ENCODE data around the gene CTRB2.

DNA sequence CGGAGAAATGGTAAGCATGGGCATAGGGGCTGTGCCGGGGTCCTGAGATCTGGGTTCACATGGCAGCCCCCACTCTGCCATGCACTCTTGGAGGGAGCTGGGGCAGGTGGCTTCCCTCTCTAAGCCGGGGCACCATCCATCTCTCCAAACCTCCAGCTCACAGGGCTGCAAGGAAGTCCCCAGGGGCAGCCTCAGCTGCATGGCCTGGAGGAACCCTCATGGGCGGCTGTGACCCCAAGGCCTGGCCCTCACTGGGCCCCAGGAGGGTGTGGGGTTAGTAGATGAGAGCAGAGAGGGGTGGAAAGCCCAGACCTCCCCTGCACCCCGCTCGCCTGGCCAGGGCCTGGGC, 2.6 kb downstream of the CTRB2 start:
- TF ChIP-seq, protein P1, sequence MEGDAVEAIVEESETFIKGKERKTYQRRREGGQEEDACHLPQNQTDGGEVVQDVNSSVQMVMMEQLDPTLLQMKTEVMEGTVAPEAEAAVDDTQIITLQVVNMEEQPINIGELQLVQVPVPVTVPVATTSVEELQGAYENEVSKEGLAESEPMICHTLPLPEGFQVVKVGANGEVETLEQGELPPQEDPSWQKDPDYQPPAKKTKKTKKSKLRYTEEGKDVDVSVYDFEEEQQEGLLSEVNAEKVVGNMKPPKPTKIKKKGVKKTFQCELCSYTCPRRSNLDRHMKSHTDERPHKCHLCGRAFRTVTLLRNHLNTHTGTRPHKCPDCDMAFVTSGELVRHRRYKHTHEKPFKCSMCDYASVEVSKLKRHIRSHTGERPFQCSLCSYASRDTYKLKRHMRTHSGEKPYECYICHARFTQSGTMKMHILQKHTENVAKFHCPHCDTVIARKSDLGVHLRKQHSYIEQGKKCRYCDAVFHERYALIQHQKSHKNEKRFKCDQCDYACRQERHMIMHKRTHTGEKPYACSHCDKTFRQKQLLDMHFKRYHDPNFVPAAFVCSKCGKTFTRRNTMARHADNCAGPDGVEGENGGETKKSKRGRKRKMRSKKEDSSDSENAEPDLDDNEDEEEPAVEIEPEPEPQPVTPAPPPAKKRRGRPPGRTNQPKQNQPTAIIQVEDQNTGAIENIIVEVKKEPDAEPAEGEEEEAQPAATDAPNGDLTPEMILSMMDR (IDR thresholded peaks at IDR 0.05; ENCODE audit: low read length) = no peak
- TF ChIP-seq EZH2 (IDR thresholded peaks at IDR 0.05; ENCODE audit: borderline replicate concordance, low read length) = no peak
